Germinal center (tissue), 1 donor: ENCODE results near the gene GLI1.
"Not testable (repeated sequence)": the region's sequence is repeated elsewhere in the genome, so short reads cannot be mapped to it uniquely, and the experiment has no call there.

Source experiments
- DNase-seq: peaks from one replicate; pipeline ENCODE4 v3.0.0; 2012; ENCODE audit warnings: mixed read lengths, low spot score

The GLI1 gene

DNA sequence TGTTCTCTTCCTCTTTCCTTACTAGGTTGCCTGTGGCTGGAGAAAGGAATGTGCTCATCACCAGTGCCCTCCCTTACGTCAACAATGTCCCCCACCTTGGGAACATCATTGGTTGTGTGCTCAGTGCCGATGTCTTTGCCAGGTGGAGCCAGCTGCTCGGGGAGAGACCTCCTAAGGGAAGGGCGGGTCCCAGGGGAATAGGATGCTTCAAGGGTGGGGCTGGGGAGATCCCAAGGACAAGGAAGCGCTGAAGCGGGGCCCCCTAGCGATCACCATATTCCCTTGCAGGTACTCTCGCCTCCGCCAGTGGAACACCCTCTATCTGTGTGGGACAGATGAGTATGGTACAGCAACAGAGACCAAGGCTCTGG lies 38.5 kb downstream of the GLI1 start:
- DNase-seq = no peak

DNA sequence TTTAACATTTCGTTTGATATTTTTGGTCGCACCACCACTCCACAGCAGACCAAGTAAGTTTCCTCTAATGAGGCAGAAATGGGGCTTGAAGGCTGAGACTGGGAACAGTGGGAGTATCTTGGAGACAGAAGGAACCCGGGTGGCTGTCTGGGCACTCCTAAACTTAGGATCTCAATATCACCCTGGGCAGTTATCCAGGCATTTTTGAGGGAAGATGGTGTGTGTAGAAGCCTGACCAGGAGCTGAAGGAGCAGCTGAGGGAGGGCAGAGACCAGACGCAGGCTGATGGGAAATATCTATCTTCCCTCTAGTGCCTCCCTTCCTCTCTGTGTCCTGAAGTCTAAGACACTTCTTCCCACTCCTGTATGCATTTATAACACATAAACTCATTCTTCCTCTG lies 39.0 kb downstream of the GLI1 start:
- no peak for DNase-seq

DNA sequence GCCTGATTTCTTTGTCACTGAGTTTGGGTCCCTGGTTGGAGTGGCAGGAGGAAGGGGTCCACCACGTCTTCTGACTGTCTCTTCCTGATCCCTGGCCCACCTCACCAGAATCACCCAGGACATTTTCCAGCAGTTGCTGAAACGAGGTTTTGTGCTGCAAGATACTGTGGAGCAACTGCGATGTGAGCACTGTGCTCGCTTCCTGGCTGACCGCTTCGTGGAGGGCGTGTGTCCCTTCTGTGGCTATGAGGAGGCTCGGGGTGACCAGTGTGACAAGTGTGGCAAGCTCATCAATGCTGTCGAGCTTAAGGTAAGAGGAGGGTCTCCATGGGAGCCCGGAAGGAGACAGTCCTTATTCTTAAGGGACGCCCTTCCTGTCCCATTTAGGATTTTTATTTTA lies 40.6 kb downstream of the GLI1 start:
- DNase-seq = no peak

DNA sequence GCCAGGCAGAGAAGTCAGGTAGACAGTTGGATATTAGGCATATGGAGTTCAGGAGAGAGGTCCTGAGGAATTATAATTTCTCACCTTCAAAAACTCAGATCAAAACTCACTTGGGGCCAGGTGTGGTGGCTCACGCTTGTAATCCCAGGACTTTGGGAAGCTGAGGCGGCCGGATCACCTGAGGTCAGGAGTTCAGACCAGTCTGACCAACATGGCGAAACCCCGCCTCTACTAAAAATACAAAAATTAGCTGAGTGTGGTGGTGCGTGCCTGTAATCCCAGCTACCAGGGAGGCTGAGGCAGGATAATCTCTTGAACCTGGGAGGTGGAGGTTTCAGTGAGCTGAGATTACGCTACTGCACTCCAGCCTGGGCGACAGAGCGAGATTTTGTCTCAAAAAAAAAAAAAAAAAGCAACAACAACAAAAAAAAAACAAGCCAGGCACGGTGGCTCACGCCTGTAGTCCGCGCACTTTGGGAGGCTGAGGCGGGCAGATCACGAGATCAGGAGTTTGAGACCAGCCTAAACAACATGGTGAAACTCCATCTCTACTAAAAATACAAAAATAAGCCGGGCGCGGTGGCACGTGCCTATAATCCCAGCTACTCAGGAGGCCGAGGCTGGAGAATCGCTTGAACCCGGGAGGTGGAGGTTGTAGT lies 42.9 kb downstream of the GLI1 start:
- DNase-seq = not testable (repeated sequence)

DNA sequence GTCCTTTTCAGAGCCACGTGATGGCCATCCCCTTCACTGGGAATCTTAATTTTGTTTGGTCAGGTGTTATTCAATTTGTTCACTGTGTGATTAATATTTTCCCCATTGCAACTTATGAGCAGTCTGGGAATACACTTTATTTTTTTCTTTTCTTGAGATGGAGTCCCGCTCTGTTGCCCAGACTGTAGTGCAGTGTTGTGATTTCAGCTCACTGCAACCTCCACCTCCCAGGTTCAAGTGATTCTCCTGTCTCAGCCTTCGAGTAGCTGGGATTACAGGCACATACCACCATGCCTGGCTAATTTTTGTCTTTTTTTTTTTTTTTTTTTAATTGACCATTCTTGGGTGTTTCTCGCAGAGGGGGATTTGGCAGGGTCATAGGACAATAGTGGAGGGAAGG lies 47.0 kb downstream of the GLI1 start:
- not testable (repeated sequence) for DNase-seq

DNA sequence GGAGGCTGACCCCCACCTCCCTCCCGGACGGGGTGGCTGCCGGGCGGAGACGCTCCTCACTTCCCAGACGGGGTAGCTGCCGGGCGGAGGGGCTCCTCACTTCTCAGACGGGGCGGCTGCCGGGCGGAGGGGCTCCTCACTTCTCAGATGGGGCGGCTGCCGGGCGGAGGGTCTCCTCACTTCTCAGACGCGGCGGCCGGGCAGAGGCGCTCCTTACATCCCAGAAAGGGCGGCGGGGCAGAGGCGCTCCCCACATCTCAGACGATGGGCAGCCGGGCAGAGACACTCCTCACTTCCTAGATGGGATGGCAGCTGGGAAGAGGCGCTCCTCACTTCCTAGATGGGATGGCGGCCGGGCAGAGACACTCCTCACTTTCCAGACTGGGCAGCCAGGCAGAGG lies 48.2 kb downstream of the GLI1 start:
- not testable (repeated sequence) for DNase-seq

DNA sequence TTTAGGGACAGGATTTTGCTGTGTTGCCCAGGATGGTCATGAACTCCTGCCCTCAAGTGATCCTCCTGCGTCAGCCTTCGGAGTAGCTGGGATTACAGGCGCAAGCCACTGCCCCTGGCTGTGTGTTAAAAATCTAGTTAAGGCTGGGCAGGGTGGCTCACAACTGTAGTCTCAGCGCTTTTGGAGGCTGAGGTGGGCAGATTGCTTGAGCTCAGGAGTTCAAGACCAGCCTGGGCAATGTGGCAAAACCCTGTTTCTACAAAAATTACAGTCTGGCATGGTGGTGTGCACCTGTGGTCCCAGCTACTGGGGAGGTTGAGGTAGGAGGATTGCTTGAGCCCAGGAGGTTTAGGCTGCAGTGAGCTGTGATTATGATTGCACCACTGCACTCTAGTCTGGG lies 51.6 kb downstream of the GLI1 start:
- no peak for DNase-seq

DNA sequence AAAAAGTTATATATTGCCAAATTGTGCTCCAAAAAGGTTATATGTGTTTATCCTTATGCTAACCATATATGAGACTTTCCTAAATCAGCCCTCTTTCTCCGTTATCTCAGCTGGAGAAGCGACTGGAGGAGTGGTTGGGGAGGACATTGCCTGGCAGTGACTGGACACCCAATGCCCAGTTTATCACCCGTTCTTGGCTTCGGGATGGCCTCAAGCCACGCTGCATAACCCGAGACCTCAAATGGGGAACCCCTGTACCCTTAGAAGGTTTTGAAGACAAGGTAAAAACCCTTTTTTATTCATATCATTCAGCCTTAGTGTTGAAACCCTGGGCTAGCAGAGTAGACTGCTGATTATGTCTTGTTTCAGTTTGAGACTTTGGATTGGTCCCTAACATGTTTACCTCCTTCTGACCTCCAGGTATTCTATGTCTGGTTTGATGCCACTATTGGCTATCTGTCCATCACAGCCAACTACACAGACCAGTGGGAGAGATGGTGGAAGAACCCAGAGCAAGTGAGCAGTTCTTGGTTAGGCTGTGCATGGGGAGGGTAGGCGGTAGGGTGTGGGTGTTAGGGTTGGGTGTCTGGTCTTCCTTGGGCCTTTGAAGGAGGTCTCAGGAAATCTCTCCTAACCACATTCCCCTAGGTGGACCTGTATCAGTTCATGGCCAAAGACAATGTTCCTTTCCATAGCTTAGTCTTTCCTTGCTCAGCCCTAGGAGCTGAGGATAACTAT lies 52.2 kb downstream of the GLI1 start:
- no peak for DNase-seq

DNA sequence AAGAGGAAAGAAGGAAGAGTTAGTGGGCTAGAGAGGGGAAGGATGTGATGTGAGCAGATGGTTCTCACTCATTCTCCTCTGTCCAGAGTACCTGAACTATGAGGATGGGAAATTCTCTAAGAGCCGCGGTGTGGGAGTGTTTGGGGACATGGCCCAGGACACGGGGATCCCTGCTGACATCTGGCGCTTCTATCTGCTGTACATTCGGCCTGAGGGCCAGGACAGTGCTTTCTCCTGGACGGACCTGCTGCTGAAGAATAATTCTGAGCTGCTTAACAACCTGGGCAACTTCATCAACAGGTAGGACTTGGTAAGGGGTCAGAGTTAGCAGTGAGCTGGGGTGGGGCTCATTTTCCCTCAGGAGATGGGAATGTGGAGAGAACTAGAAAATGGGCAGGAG lies 53.1 kb downstream of the GLI1 start:
- no peak for DNase-seq

DNA sequence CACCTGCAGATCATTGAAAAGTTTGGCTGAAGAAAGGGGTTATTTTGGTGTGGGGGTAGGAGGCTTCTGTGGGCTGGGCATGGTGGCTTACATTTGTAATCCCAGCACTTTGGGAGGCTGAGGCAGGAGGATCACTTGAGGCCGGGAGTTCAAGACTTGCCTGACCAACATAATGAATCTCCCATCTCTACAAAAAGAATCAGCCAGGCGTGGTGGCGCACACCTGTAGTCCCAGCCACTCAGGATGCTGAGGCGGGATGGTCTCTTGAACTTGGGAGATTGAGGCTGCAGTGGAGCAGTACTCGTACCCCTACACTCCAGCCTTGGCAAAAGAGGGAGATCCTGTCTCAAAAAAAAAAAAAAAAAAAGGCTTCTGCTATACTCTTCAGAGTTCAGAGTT lies 53.7 kb downstream of the GLI1 start:
- no peak for DNase-seq

DNA sequence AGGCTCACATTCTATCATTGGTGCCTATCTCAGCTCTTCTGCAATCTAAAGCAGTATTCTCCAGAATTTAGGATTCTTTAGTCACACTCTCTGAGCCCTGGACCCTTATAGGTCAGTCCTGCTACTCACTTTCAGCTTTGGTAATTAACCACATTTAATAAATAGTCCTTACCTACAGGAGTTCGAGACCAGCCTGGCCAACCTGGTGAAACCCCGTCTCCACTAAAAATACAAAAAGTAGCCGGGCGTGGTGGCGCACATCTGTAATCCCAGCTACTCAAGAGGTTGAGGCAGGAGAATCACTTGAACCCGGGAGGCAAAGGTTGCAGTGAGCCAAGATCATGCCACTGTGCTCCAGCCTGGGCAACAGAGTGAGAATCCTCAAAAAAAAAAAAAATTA lies 54.1 kb downstream of the GLI1 start:
- DNase-seq = not testable (repeated sequence)

DNA sequence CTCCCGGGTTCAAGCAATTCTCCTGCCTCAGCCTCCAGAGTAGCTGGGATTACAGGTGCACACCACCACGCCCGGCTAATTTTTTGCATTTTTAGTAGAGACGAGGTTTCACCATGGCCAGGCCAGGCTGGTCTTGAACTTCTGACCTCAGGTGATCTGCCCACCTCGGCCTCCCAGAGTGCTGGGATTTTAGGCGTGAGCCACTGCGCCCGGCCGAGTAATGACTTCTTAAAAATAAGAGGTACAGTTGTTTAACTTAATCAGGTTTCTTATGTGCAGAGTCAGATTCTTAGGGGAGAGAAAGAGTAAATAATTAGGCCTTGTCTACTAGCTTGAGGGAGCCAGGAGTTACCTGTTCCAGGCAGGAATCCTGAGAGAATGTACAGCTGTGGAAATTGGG lies 54.7 kb downstream of the GLI1 start:
- DNase-seq = not testable (repeated sequence)

DNA sequence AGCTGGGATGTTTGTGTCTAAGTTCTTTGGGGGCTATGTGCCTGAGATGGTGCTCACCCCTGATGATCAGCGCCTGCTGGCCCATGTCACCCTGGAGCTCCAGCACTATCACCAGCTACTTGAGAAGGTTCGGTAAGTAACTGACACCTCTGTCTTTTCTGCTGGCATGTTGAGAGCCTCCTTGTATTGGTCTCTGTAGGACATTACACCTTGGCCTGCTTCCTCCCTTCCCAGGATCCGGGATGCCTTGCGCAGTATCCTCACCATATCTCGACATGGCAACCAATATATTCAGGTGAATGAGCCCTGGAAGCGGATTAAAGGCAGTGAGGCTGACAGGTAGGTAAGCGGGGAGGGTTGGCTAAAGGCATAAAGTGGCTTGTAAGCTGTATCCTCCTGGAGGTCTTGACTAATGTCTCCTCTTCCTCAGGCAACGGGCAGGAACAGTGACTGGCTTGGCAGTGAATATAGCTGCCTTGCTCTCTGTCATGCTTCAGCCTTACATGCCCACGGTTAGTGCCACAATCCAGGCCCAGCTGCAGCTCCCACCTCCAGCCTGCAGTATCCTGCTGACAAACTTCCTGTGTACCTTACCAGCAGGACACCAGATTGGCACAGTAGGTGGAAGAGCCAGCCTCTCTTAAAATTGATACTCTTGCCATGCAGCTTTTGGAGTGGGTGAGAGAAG lies 55.3 kb downstream of the GLI1 start:
- no peak for DNase-seq

DNA sequence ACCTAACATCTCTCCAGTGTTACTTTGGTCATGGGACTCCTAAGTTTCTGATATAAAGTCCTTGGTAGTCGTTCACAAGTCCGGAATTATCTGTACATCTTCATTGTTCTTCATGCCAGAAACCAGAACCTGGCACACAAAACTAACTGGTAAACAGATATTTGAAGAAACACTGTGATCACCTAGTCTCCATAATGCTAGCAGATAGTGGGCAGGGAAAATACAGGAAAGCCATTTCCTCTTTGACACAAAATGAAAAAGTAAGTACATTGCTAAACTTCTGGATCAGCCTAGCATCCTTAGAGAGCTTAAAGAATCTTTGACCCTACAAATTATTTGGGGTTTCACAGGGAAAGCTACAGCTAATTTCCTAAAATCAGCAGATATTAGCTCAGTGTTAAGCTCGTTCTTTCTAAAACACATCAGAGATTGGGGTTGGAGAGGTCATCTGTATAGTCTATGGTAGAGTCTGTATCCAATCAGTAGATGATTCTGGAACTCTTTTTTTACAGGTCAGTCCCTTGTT lies 55.9 kb downstream of the GLI1 start:
- DNase-seq = no peak

DNA sequence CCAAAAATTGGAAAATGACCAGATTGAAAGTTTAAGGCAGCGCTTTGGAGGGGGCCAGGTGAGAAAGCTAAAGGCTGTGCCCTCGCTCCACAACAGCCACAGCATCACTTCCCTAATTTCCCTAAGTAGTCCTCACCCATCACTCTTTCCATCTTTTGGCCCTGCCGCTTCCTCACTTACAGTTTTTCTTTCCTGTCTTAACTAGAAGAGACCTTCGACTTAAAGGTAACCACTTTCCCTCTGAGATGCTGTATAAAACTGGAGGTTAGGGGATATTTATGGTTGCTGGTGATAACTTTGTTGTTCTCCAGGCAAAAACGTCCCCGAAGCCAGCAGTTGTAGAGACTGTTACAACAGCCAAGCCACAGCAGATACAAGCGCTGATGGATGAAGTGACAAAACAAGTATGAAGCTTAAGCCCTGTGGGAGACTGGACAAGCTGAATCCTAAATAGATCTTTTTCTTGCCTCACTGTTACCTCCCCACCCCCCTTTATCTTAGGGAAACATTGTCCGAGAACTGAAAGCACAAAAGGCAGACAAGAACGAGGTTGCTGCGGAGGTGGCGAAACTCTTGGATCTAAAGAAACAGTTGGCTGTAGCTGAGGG lies 56.5 kb downstream of the GLI1 start:
- no peak for DNase-seq

DNA sequence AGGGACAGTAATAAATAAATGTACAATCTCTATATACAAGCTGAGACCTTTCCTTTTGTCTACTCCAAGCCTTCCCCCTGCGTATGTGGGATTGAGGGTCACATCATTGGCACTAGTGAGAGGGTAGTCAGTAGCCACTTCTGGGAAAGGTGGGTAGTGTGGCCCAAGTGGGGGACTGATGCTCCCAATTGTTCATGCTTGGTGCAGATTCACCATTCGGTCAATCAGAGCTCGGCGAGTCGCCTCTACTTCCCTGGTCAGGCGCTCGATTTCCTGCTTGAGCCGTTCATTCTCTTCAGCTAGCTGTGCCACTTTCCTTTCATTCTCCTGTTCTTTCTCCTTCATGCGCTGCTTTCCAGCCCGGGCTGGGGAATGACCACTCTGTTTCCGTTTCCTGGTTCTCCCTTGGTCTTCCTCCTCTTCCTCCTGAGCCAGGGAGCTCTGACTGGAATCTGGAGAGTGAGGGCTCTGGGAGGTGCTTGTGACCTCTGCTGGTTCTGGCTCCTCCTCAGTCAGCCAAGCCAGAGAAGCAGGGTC lies 57.1 kb downstream of the GLI1 start:
- no peak for DNase-seq

DNA sequence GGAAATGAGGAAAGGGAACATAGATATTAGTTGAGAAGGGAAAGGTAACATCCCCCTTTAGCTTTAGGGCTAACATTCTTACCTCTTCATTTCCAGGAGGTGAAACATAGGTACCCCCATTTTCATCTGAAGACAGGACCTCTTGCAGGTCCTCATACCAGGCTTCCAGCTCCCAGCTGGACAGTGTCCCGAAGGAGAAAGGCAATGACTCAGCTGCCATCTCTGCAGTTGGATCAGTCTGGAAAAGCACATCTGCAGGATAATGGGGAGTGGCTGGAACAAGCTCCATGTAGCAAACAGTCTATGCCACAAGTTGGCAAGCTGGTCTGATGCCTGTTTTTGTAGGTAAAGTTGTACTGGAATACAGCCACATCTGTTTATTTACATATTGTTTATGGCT lies 57.6 kb downstream of the GLI1 start:
- DNase-seq = no peak

DNA sequence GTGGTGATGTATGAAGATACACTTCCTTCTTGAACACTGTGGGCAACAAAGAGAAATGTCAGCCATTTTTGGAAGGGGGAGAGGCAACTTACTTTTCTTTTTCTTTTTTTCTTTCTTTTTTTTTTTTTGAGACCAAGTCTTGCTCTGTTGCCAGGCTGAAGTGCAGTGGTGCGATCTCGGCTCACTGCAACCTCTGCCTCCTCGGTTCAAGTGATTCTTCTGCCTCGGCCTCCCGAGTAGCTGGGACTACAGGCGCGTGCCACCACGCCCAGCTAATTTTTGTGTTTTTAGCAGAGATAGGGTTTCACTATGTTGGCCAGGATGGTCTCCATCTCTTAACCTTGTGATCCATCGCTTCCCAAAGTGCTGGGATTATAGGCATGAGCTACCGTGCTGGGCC lies 58.1 kb downstream of the GLI1 start:
- DNase-seq = not testable (repeated sequence)

DNA sequence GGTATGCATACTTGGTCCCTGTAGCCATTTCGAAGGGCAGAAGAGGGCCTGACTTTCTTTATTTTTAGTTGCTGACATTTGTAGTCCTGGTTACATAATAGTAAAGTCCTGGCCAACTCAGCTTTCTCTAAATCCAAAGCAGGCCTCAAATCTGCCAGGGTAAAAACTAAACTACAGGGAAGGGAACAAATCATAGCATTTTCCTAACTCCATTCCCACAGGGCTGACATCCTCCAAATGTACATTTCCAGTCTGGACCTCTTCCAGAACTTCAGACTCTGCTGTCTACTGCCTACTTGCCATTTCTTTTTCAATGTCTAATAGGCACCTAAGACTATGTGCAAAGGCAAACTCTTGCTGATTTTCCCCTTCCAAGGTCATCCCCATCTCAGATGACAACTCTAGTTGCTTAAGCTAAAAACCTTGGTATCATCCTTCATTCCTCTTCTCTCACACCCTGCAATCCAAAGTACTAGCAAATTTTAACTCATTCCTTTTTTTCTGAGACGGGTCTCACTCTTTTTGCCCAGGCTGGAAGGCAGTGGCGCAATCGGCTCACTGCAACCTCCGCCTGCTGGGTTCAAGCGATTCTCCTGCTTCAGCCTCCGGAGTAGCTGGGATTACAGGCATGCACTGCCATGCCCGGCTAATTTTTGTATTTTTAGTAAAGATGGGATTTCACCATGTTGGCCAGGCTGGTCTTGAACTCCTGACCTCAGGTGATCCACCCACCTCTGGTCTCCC lies 58.8 kb downstream of the GLI1 start:
- no peak for DNase-seq

DNA sequence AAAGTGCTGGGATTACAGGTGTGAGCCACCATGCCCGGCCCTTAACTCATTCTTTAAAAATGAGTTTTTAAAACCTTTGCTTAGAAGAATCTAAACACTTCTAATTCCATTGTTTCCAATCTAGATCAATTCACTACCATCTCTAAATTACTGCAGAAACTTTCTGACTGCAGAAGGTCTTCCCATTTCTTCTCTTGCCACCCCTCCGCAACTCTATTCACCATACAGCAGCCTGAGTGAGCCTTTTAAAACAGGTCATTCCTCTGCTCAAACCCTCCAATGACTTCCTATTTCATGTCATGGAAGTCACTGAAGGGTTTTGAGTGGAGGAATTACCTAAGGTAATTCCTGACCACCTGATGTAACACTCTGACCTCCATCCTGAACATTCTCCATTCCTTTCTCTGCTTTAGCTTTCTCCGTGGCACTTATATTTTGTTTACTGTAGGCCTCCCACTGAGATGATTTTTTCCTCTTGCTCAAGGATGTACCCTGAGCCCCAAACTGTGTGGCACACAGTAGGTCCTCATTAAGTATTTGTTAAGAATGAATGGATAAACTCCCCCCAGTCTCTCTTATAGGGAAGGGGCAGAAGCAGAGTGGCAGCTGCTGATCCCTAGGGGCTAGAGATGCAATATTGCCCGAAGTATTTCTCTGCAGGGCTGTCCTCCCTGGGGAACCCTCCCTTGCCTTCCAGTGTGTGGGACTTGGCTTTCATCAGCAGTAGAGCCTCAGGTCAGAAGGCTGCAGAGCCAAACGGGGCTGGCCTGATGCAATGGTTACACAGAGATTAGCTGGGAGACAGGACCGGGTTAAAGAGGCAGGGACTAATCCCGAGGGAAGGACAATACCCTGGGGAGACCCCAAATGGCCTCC lies 59.6 kb downstream of the GLI1 start:
- DNase-seq = peak; percentile 38

DNA sequence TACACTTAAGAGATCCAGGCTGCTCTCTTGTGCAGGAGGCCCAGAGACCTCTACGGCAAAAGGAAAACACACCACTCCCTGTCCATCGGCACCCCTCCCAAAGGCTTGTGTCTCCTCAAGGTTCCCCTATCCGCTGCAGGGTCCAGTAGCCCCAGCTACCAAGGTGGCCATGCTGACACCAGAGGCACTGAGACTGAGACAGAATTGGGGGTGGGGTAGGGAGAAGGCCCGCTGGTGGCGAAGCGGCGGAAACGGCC lies 60.1 kb downstream of the GLI1 start:
- peak; percentile 30 for DNase-seq
